HK-2 (cell line): ENCODE measurements around the gene RUNX3.

Source experiments
- DNase-seq: peaks from one replicate; pipeline ENCODE4 v3.0.0-alpha.2; 2018; ENCODE audit not compliant: unreplicated experiment

RUNX3 gene

DNA sequence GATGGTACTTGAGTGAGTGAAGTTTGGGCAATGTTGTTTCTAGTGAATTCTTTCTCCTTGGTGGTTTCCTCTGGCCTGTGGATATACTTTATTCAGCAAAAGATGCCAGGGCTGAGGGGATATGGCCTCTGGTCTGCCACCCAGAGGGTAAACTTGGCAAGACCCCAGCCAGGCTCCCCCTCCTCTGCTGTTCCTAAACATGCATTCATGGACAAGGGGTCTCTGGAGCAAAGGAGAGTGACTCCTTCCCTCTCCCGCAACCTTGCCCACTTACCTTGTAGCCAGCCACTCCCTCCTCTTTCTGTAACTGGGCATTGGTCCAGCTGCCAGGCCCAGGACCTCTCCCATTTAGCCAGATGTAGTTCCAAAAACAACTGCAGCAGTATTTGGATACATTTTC is 43.8 kb downstream of the RUNX3 start:
- no peak for DNase-seq

GRCh38 chr1:24884751-24885150 is 45.3 kb downstream of the RUNX3 start:
- no peak for DNase-seq

- DNase-seq, result no peak
These were observed 49.0 kb downstream of the RUNX3 start for GRCh38 chr1:24881034-24881433.

GRCh38 chr1:24878775-24879742 is 51.0 kb downstream of the RUNX3 start:
- DNase-seq, result no peak

DNA sequence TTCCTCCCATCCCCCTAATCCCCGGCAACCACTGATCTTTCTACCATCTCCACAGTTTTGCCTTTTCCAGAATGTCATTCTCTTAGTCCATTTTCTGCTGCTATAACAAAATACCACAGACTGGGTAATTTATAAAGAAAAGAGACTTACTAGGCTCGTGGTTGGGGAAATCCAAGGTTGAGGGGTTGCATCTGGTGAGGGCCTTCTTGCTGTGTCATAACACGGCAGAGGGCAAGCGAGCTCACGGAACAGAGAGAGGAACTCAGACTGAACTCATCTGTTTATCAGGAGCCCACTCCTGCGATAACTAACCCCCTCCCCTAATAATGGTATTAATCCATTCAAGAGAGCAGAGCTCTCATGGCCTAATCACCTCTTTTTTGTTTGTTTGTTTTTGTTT is 52.0 kb downstream of the RUNX3 start:
- no peak for DNase-seq

DNA sequence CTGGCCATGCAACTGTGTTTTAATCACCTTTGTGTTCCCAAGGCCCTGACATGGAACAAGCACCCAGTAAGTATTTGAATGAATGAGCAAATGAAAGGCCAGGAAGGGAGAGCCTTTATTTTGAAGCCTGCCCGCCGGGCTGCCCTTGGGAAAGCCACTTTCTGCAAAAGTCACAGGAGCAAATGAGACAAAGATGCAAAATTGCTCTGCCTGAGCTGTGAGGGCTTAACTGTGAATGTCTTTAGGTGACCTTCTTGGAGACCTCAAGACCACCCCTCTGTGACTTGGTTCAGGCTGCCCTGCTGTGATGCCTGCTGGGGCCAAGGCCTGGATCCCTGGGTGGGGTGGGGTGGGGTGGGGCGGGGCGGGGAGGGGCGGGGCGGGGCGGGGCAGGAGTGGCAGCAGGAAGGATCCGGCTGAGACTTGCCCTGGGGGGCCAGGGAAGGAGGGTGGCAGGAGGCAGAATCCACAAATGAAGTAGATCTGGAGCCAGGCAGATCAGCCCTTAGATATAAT is 54.0 kb downstream of the RUNX3 start:
- DNase-seq, result no peak

GRCh38 chr1:24875257-24875656 is 54.8 kb downstream of the RUNX3 start:
- no peak for DNase-seq

DNA sequence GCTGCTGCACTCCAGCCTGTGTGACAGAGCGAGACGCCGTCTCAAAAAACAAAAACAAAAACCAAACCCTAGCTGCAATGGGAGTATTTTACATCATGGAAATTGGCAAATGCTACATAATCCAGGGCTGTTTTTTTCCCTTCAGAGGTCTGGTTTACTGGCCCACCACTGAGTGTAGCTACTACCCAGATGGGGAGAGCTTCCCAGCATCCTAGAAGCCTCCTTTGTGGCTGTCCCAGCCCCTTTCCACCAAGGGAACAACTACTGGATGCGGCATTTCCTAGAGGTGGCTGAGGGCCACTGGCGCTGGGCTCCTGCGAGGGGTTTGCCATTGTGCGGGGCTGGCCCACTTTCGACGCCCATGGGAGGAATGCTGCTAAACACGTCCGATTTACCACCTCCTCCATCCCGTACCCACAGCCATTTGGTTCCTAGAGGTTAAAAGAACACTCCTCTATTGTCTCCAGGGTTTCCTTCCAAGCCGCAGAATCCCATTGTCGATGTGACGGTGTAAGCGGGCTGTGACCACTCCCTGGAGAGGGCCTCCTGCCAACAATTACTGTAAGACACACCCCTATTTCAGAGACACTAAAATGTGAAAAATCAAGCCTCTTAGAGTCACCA is 55.4 kb downstream of the RUNX3 start:
- no peak for DNase-seq

- DNase-seq, result no peak
These were observed 56.0 kb downstream of the RUNX3 start for GRCh38 chr1:24874056-24874455.

GRCh38 chr1:24873148-24873547 is 56.9 kb downstream of the RUNX3 start:
- DNase-seq, result no peak

DNA sequence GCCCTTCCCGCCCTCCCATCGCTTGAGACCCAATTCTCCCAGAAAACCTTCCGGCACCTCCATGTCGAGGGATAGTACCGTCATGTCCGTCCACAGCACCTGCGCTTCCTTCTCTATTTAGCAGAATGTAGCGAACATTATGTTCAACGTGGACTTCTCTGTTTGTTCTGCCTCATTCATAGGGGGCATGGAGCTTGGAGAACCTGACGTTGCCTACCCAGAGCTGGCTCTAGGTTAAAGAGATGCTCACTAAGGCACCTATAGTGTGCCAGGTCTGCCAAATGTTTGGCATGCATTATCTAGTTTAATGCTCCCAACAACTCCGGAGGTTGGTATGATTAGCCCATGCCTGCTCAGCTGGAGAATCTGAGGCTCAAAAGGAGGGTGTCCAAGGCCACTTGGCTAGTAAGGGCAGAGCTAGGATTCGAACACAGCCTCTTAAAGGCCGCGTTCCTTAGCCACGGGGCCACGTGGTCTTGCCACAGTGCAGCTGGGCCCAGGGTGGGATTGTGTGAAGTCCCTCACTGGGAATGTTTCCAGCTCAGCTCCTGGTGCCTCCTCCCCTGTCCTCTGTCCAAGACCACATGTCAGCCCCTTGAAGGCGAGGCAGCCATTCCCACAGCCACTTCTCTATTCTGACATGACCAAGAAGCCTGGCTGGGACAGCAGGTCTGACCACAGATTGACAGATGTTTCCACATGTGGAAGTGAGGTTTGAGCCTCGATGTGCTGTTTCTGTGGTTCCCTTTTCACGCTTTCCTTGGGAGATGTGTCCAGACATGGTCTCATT is 57.8 kb downstream of the RUNX3 start:
- no peak for DNase-seq

GRCh38 chr1:24871306-24871901 is 58.7 kb downstream of the RUNX3 start:
- no peak for DNase-seq

DNA sequence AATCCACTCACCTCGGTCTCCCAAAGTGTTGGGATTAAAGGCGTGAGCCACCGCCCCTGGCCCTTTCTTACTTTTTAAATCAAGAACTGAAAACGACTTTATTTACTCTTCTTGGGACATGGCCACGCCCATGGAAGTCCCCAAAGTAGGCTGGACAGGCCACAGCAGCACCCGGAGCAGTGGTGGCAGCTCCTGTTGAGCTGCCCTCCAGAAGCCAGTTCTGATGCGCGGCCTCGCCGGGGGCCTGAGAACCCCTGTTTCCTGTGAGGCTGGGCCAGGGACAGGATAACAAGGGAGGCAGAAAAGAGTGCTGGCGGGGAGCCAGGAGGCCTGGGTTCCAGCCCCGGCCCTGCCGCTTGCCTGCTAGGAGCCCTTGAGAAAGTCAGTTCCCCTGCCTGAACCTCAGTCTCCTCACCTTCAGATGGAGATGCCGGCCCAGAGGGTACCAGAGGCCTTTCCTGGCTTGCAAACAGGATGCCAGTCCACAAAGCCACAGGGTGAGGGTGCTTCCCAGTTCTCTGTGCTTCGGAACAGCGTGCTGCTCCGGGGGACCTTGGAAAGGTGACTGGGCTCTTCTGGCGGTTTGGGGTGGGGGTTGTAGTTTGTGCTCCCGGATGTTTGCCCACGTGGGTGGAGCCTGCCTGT is 59.4 kb downstream of the RUNX3 start:
- DNase-seq, result no peak

GRCh38 chr1:24868016-24868875 is 61.8 kb downstream of the RUNX3 start:
- no peak for DNase-seq

- DNase-seq, result no peak
These were observed 62.8 kb downstream of the RUNX3 start for GRCh38 chr1:24867084-24867870.

DNA sequence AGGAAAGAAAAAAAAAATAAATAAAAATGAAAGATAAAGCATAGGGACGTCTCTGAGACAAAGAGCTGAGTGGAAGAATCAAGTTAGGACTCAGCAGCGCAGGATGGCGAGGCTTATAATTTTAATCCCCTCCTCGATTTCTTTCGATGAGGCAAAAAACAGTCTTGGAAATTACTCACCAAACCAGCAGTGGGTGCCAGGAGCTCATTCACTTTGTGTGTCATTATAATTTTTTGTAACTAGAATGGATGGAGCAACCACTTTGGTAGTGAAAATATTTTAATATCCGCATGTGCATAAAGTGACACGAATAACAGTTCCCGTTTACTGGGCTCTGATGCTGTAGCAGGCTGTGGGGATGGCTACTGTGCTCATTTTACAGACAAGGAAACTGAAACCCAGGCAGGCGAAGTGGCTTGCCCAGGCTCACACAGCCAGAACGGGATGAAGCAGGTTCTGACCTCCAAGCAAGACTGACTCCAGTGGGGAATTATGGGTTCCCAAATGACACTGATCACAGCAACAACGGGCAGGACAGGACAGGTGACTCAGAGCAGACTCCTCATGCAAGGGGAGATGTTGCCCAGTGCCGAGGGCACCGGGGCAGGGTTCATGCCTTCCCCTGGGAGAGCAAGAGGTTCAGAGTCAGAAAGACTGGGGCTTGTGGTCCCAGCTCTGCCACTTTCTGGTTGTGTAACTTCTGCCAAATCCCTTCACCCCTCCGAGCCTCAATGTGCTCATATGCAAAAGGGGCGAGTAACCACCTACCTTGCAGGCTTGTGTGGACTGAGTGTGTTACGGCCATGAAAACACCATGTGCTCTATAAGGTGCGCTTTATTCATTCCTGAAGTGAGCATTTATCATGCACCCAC is 63.6 kb downstream of the RUNX3 start:
- no peak for DNase-seq

GRCh38 chr1:24865587-24865986 is 64.5 kb downstream of the RUNX3 start:
- no peak for DNase-seq

DNA sequence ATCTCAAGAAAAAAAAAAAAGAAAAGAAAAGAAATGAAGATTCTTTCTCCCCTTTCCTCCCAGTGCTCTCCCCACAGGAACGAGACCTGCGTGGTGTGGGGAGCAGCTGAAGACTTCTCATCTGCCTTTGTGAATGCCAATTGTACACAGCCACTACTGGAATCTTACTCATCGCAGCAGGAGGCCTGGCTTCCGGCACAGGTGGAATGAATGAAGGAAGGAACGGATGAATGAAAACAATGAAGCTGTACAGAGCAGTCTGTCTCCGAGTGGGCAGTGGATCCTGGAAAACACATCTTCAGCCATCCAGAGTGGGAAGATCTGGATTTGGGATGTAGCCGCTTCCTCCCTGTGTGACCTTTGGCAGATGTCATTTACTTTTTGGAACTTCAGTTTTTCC is 64.9 kb downstream of the RUNX3 start:
- no peak for DNase-seq
